ENCODE data around the gene CAMK1.

Gene CAMK1

GRCh38 chr3:9793161-9793781, 23.5 kb upstream of the CAMK1 start:
- no peak for DNase-seq (ENCODE audit: extremely low read depth, low read depth)
- TF ChIP-seq CTCF (IDR thresholded peaks at IDR 0.05; ENCODE audit: low read depth, low read length, missing control alignments): no peak
- peak overlapping the region; percentile 81 for H3K4me3 ChIP-seq (replicated peaks; ENCODE audit: low read depth, low read length)

DNA sequence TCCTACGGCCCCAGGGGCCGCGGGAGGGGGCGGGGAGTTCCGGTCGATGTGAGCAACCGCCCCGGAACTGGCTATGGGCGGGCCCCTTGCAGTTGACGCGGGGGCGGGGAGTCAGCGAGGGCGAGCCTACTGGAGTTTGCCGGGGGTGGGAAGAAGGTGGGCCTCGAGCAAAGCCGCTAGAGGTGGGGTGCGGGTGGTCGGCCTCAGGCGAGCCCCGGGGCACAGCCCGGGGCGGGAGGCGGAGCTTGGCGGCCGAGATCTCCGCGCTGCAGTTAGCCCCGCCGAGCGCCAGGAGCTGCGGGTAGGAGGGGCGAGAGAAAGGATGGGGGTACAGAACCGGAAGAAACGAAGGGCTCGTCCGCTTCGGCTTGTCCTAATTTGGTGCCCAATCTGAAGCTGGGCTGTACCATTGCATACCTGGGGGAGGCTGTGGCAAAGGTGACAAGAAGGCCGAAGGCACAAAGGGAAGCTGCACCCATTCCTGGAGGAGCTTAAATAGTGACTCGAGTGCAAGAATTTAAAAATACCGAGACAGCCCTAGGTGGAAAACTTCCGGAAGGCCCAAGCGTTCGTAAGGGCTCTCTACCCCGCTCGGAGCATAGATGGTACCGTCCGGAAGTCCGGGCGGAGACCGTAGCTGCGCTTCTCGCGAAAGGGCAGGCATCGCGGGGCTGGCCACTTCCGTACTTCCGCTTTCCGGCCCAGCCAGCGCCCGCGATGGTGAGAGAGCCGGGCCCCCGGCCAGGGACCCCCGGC, 22.8 kb upstream of the CAMK1 start, which contains the start of the genes ARPC4 and TADA3:
ARPC4 (plus strand) TSS at position 678 of the 756 bp plus-strand sequence; CDS start at position 718, 40 bp downstream.
TADA3 (minus strand) TSS at position 69 of the 756 bp plus-strand sequence. CDS start 1,007 bp downstream, outside the sequence.
- no peak for TF ChIP-seq CTCF (IDR thresholded peaks at IDR 0.05; ENCODE audit: low read depth, low read length, missing control alignments)
- peak; percentile 91 for DNase-seq (ENCODE audit: extremely low read depth, low read depth)
- H3K4me3 ChIP-seq (replicated peaks; ENCODE audit: low read depth, low read length): peak within 1 kb of the TSS; percentile 81

- H3K4me3 ChIP-seq (replicated peaks; ENCODE audit: low read depth, low read length): peak overlapping the region; percentile 81
- TF ChIP-seq CTCF (IDR thresholded peaks at IDR 0.05; ENCODE audit: low read depth, low read length, missing control alignments): no peak
- no peak for DNase-seq (ENCODE audit: extremely low read depth, low read depth)
These were observed 22.1 kb upstream of the CAMK1 start for GRCh38 chr3:9791790-9792404.

DNA sequence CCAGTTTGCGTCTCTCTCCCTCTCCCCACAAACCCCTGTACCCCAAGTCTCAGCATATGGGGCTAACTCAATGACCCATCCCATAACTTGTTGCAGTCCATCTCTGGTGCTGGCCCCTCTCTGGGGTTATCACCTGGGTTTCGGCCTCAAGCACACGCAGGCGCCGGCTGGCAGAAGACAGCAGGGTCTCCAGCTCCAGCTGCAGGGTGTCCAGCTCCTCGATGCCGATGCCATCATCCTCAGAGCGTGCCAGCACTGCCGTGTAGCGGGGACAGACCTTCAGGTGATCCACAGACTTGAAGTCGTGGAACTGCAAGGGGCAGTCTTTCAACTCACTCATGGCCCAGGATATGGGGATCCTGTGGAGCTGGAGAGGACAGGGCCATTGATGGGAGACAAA, 21.4 kb upstream of the CAMK1 start:
- H3K4me3 ChIP-seq (replicated peaks; ENCODE audit: low read depth, low read length): peak overlapping the region; percentile 81
- TF ChIP-seq CTCF (IDR thresholded peaks at IDR 0.05; ENCODE audit: low read depth, low read length, missing control alignments): no peak
- no peak for DNase-seq (ENCODE audit: extremely low read depth, low read depth)

- TF ChIP-seq CTCF (IDR thresholded peaks at IDR 0.05; ENCODE audit: low read depth, low read length, missing control alignments): no peak
- H3K4me3 ChIP-seq (replicated peaks; ENCODE audit: low read depth, low read length): no peak overlapping the region
These were observed 18.0 kb upstream of the CAMK1 start for GRCh38 chr3:9787714-9788113.

DNA sequence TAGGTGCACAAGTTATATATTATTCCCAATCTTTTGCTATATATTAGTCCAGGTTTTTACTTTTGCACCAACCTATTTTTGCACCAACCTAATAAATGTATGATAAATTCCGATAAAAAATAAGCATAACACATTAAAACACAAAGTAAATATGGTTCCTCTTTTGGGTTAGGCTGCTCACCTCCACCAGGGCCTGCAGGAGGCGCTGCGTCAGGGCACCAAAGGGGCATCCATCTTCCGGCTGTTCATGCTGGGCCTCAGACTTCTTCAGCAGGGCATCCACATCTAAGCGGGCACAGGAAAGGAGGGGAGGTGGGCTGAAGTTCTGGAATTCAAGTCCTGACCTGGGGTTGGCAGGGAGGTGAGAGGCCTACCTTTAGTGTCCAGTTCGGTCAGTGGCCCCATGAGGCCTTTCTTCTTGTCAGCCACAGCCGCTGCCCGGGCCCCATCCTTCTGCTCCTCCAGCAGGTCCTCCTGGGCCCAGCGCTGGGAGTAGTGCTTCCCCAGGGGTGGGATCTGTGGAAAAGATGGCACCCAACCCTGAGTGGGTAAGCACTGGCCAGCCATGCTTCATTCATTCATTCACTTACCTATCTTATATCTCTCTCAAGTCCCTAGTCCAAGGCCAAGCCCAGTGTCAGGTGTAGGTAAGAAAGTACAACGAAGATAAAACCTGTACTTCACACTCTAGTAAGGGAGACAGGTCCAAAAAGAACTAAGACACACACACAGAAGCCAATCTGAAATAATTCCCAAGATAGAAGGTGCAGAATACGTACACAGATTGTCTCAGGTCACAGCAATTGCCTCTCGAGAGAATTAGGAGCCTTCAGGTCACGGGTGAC, 17.3 kb upstream of the CAMK1 start:
- no peak overlapping the region for H3K4me3 ChIP-seq (replicated peaks; ENCODE audit: low read depth, low read length)
- TF ChIP-seq CTCF (IDR thresholded peaks at IDR 0.05; ENCODE audit: low read depth, low read length, missing control alignments): peak; percentile 69
- DNase-seq (ENCODE audit: extremely low read depth, low read depth): no peak

More at GRCh38 chr3:9787714-9788113, 18.0 kb upstream of the CAMK1 start:
- no peak for DNase-seq (ENCODE audit: extremely low read depth, low read depth)
